OCI-M1 (cell line): ENCODE measurements around the gene DNALI1.
"Not testable (repeated sequence)": the region's sequence is repeated elsewhere in the genome, so short reads cannot be mapped to it uniquely, and the experiment has no call there.

Experiments used
- DNase-seq: peaks from one replicate; lab custom pipeline; 2025; lab: John Stamatoyannopoulos, UW

DNALI1 gene

DNA sequence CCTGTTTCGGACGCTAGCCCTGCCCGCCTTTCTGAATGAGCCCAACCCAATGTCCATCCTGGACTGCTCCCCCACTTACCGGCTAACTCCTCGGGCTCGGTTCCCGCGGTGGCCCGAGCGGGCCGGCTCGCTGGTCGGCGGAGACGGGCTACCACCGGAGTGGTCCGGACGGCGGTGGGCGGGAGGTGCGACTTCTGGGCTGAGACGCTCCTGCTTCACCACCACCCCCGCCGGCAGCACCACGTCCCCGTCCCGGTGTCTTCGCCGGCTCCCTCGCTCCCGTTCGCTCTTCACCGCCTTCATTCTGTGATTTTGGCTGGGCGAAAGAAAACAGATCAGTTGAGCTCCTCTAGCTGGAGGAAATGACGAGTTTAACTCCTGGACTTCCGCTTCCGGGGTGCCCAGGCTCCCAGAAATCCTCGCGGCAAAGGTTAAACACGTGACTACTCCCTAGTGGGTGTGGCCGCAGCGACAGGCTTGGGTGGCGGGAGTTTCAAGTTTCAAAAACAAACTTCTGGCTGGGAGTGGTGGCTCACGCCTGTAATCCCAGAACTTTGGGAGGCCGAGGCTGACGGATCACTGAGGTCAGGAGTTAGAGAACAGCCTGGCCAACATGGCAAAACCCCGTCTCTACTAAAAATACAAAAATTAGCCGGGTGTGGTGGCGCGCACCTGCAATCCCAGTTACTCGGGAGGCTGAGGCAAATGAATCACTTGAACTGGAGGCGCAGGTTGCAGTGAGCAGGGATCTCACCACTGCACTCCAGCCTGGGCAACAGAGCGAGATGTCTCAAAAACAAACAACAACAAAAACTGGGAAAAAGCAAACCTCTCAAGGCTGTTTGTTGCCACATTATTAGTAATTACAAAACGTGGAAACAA is 2.6 kb upstream of the DNALI1 start, which contains the start of gene SNIP1:
Gene SNIP1, minus strand, starts transcription at position 367 of the 882 bp plus-strand sequence. Its CDS starts 64 bp downstream, at position 303.
- peak; percentile 97 for DNase-seq

DNA sequence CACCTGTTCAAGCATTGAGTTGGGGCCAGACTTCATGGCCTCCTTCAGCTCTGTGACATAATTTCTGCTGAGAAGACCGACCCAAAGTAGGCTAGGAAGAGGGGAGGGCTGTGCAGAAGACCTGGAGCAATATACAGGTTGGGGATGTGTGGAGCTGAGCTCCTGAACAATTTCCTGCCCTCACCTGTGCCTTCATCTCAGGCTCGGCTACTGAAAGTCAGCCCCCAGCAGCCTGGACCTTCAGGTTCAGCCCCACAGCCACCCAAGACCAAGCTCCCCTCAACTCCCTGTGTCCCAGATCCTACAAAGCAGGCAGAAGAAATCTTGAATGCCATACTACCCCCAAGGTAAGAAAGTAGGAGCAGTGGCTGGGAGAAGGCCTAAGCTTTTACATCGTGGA is 662 bp downstream of the DNALI1 start:
- DNase-seq: no peak

DNA sequence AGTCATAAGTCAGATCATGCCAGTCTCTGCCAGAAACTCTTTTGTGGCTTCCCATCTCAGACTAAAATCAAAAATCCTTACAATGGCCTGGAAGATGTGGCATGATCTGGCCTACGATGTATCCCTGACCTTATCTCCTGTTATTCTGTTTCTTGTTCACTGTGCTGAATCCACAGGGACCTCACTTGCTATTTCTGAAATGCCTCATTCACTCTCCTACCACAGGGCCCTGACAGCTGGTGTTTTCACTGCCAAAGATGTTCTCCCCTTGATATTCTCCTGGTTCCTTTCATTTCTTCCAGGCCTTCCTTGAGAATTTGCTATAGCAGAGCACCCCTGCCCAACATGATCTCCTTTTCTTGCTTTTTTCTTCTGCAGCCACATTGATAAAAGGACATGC is 1.7 kb downstream of the DNALI1 start:
- no peak for DNase-seq

DNA sequence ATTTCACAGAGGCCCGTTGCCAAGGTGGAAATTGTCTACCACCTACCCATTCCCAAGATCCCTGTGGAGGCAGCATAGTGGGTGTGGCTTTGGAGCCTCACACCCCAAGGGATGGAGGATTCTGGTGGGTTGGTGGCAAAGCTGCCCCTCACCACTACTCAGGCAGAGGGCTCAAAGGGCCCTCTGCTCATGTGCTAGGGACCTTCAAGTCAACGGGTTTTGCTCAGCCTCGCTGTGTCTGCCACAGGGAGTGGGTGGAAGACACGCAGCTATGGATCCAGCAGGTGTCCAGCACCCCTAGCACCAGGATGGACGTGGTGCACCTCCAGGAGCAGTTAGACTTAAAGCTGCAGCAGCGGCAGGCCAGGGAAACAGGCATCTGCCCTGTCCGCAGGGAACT is 2.3 kb downstream of the DNALI1 start:
- no peak for DNase-seq

DNA sequence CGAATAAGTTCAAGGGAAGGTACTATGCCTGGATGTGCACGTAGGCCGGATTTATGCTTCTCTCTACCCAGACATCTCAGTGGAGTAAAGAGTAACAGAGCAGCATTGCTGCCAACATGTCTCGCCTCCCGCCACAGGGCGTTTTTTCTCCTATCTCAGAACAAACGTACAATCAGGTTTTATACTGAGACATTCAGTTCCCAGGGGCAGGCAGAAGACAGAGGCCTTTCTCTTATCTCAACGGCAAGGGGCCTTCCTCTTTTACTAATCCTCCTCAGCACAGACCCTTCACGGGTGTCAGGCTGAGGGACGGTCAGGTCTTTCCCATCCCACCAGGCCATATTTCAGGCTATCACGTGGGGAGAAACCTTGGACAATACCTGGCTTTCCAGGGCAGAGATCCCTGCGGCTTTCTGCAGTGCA is 3.2 kb downstream of the DNALI1 start:
- DNase-seq: peak; percentile 82

DNA sequence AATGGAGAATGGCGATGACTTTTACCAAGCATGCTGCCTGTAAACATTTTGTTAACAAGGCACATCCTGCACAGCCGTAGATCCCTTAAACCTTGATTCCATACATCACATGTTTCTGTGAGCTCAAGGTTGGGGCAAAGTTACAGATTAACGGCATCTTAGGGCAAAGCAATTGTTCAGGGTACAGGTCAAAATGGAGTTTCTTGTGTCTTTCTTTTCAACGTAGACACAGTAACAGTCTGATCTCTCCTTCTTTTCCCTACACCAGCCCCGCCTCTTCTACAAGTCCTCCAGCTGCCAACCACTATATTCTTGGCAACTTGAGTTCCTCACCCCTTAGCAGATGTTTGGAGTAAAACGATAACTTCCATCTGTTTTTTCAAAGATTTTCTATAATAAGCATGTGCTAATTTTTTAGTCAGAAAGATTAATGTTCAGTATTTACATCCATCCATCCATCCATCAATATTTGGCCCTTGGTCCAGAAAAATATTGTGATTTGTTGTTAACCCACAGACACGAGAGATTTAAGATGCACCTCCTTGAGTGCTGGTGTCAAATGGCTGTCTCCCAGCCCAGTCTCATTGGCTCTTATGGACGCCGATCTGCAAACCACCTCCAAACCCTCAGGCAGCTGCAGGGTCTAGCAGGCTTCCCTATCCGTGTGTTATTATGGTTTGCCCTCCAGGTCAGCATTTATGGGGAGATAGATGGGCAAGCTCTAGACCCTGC is 3.8 kb downstream of the DNALI1 start:
- DNase-seq: peak; percentile 34

DNA sequence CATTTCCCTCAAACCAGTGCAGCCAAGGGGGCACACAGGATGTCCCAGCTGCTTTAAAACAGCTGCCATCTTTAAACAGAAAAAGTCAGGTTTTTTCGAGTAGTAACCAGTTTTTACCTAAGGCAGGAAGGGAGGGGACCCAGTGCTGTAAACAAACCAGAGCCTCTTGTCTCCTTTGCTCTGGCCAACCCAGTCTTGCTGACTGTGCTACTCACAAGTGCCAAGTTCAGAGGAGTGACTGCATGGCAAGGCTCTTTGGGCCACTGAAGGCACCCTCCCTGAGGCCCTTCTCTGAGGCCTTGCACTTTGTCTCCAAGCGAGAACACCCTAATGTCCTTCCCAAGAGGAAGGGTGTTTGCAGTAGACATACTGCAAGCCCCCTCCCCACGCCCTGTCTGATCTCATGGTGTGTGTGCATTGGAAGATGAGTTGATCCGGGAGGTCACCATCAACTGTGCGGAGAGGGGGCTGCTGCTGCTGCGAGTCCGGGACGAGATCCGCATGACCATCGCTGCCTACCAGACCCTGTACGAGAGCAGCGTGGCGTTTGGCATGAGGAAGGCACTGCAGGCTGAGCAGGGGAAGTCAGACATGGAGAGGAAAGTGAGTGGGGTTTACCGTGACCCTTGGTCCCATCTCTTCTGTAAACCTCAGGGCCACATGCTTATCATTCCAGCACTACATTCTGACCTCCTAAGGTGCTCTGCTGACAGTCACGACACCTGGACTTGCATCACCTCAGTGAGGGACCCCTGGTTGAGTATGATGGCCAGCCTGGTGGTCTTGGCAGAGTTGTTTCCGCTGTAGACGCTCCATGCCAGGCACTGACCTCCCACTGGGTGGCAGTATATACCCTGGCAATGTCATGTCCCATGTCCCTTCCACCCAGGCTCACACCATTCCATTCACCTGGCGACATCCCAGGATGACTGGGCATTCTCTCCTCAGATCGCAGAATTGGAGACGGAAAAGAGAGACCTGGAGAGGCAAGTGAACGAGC is 4.7 kb downstream of the DNALI1 start:
- peak; percentile 36 for DNase-seq

DNA sequence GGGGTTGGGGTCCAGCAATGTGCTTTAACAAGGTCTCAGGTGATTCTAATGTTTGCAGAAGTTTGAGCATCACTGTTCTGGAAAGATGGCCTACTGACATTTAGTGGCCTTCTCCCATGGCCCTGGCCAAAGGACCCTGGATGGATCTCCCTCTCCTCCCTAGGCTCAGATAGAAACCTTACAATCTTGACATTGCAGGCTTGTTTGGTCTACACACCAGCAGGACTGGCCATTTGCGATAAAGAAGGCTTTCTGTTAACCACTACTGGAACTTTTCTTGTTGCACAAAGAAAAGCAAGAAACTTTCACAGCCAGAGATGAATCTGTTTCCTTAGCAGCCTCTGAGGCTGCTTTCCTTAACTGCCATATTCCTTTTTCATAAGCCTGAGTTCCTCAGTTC is 6.2 kb downstream of the DNALI1 start:
- DNase-seq: peak; percentile 54

DNA sequence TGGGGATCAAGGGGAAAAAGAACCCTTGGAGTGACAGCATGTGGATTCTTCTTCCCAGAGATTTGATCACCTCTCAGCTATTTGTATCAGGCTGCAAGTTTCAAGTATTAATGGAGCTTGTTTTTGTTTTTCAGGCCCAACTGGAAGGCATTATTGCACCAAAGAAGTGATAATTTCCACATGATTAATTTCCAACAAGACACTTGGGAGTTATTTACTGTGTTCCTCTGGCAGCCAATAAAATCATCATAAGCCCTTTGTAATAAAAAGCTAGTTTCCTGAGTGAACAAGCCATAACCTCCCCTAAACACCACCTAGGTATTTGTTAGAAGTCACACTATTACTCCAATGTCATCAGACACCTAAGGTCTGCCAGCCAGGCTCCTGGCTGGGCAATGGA is 8.2 kb downstream of the DNALI1 start:
- DNase-seq: no peak

DNA sequence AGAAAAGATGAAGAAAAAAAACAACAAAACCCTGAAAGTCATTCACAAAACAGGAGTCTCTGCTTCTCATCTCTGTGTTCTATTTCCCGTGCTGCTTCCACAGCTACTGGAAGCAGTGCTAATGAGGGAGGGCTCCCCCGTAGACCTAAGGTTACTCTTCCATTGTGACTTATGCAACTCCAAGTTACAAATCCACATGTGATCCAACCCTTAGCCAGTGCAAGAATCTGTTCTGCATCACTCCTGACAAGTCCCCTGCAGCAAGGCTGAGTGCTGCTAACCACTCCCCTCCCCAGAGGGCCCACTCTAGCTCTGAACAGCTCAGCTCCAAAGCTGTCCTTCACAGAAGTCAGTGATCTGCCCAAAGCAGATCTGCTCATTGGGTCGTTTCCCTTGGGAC is 10.3 kb downstream of the DNALI1 start:
- no peak for DNase-seq

DNA sequence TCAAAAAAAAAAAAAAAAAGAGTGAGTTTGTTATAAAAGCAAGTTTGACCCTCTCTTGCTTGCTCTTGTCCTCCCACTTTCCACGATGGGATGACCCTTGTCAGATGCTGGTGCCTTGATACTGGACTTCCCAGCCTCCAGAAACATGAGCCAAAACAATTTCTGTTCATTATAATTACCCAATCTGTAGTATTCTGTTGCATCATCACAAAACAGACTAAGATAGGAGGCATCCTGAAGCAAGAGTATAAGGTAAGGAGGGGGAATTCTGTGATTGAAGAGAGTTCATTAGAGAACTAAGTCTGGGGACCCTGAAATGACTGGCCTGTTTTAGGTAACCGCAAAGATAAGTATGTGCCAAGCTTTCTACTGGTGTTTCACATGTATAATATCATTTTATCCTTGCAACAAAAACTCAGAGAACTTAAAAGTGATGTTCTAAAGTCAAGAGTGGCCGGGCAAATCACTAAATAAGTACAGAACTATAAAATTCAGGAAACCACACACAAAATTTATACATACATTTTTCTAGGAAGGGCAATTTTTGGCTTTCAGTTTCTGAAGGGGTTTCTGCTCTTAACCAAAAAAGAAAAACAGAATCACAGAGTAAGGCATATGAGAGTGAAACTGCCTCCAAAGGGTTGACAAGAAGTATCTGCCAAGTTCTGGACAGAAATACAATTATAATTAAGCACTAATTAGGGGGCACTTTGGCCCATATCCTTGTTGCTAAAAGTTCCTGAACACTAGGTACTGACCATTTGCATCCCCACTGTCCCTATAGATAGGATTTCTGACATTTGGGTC is 14.0 kb downstream of the DNALI1 start:
- DNase-seq: no peak

DNA sequence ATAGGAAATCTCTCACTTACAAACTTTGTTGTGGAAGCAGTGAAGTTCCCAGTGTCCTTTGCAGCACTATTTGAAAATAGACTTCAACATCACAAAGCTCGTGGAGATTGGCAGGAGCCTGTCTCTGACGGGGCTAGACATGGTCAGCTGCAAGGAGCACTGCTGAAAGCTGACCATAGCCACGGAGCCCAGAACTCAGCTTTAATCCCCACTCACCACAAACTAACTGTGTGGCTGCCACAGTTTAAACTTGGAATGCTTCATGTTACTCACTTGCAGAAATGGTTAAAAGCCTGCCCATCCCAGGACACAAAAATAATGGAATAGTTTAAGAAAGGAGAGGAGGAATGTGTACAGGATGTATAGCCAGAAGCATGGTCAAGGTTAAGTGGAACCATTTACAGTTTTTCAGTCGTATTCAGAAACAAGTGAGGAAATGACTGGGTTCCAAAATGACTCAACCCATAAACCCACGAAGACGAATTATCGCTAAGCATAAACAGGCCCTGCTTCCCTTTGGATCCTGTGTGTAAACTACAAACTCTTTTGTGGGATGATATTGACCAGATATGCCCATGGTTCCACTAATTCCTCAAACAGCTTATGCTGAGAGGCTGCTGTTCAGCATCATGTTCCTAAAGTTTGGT is 18.2 kb downstream of the DNALI1 start:
- no peak for DNase-seq

DNA sequence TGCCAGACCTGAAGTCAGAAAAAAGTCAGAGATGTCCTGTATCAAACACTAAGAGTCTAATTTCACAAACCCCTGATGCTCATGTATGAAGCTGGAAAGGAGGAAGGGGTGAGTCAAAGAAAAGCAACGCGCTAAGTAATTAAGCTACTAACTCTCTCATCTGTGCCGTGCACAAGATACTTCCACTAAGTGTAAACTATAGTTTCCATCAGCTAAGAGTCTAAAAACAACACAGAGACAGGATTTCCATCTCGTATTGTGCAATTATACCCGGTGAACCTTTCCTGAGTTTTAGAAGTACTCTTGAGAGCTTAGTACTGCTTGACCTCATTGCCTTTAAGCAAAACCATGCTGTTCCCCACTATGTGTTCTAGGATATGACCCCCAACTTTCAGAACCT is 19.0 kb downstream of the DNALI1 start:
- no peak for DNase-seq

DNA sequence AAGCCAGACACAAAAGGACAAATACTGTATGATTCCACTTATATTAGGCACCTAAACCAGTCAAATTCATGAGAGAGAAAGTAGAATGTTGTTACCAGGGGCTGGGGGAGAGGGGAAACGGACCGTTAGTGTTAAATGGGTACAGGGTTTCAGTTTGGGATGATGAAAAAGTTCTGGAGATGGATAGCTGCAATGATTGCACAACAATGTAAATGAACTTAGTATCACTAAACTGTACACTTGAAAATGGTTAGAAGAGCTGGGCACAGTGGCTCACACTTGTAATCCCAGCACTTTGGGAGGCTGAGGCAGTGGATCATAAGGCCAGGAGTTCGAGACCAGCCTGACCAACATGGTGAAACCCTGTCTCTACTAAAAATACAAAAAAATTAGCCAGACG is 27.8 kb downstream of the DNALI1 start:
- not testable (repeated sequence) for DNase-seq

DNA sequence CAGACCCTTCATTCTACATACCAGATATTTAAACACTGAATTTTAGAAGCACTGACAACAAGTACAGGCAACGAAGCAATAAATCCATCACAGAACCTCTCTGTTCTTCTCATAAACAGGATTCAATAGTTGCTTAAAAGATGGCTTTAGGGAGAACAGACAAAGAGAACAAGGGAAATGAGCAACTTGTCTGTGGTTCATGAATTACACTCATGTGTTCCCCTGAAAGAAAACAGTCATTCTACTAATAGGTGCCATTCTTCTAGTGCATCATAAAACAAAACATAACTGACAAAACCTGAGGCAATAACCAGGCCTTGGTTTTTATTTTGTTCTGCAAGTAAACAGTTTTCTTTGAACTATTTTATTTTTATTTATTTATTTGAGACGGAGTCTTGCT is 32.2 kb downstream of the DNALI1 start:
- DNase-seq: no peak

DNA sequence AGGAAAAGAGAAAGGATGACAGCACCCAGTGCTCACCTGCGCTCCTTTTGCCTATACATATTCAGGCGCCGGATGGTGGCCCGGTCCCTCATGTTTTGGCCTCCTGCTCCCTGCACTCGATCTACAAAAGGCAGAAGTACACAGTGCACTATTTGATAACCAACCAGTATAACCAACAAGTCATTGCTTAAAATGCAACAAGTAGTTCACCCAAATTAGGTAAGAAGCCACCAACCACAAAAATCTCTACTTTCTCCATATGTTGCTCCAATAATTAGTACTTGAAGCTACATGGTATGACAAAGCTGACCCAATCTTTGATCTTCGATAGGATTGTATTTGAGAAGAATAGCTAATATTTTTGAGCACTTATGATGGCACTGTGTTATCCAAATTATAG is 37.0 kb downstream of the DNALI1 start:
- no peak for DNase-seq

DNA sequence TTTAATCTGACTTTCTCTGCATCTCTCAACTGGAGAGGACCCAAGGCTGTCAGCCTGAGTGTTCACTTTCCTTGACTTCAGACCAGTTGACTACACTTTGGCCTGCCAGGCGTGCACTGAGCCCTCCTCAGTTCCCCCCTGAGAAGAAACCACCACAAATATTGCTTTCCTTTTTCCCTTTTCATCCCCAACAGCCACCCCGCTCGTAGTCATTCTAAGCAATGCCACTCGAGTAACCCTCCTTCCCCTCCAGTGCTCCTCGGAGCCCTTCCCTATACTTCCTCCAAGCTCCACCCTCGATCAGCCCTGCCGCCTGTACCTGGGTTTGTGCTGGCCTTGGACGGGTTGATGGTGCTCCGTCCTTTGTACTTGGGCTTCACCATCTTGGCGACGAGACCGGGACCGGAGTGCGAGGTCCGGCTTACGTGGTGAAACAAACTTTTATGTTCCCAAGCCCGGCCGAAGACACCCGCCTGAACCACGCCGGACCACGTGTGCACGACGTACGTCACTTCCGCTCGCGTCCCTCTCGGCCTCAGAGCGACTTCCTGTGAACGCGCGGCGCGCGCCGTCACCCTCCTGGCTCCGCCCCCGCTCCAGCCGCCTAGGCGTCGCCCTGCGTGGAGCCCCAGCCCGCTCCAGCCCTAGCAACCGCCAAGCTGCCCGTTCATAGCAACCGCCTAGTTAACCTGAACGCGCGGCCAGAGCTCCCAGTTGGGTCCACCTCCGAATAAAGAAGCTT is 38.9 kb downstream of the DNALI1 start, which contains the start of gene GNL2:
Gene GNL2, minus strand, starts transcription at position 498 of the 742 bp plus-strand sequence. Its CDS starts 115 bp downstream, at position 383.
- DNase-seq: peak; percentile 97

DNA sequence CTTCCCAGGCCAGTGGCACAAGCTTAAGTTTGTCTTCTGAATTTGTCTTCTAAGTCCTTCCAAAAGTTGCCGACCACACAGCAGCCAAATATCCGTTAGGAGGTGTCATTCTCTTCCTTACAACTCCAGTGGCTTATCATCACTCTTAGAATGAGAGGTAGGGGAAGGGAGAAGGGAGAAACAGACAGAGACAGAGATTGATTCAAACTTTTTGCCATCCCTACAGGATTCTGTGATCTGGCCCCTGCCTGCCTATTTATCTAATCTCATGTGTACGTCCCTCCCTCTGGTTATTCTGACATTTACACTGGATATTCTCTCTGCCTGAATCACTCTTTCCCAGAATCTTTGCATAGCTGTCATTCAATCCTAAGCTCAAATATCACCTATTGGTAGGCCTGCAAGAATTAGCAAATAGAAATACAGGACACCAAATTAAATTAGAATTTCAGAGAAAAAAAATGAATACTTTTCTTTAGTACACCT is 39.5 kb downstream of the DNALI1 start:
- no peak for DNase-seq

DNA sequence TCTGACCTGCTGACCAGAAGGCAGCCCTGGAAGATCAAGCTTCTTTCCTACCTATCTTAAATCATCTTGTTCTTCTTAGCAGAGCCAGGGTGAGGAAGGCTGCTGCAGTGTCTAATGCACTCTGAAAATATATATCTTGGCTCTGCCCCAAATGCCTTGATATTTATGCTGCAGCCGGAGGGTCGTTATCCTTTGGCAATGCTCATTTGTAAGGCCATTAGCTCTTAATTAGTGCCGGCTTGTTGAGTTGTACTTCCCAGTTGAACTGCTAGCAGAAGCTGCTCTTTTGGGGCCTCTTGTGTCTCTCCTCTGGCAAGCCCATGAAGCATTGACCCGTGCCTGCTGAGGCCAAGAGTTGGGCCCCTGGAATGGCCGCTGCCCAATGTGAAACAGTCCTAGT is 43.2 kb downstream of the DNALI1 start:
- DNase-seq: no peak

DNA sequence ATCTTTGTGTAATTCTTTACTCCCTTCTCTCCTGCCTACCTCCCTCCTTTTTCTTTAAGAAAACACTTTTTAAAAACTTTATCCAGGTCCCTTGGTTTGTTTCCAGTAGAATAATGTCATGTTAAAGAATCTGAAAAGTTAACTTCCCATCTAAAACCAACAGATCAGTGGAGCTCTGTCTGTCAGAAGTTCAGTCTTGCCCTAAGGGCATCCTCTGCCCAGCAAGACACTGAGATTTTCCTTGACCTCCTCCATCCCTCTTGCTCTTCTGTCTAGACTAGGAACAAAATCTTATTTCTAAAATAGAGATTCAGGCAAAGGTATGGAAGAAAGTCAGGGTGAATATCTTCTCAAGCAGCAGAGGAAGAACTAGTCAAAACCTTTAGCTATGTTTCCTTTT is 44.7 kb downstream of the DNALI1 start:
- no peak for DNase-seq
